Amniotic stem cell (primary cell): ENCODE results near the gene IRGM.
"Not testable (repeated sequence)": the region's sequence is repeated elsewhere in the genome, so short reads cannot be mapped to it uniquely, and the experiment has no call there.

Experiments used
- DNase-seq: peaks from one replicate; lab custom pipeline; 2025; lab: John Stamatoyannopoulos, UW

The IRGM gene, protein sequence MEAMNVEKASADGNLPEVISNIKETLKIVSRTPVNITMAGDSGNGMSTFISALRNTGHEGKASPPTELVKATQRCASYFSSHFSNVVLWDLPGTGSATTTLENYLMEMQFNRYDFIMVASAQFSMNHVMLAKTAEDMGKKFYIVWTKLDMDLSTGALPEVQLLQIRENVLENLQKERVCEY

GRCh38 chr5:150846308-150846653 is at the start of gene IRGM:
IRGM (plus strand) TSS chr5:150846521; CDS start chr5:150848124, 1,603 bp downstream.
- not testable (repeated sequence) for DNase-seq

GRCh38 chr5:150797384-150797783 is 48.9 kb upstream of the IRGM start:
- no peak for DNase-seq

DNA sequence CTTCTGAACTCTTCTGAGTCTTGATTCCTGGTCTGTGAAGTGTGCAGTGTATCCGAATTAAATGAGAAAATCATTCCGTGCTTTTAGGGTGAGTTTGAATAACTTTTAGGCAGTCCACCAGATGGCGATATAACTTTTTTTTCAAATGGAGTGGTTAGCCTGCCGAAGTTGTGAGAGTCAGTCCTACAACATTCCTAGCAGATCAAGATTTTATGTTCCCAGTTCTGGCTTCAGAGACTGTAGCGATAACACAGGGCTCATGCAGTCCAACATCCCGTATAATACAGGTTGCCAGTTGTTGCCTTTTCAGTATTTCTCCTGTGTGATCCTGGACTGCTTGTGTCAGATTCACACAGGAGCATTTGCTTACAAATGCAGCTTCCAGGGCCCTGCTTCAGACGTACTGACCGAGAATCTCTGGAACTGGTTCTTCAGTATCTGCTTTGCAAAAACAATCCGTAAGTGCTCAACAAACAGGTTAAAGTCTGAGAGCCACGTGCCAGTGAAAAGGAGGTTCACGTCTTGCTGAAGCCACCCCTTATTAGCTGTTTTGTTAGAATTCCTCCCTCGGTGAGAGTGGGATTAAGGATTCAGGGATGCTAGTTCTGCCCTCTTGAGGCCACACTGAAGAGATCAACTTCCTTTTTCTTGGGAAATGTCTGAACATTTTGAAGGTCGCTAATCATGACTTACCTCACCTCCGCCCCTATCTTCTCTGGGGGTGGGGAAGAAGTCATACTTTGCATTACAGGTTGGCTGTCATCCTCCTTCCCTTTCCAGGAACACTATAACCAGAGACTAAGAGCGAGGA is 45.0 kb upstream of the IRGM start:
- DNase-seq = no peak

GRCh38 chr5:150804388-150804787 is 41.9 kb upstream of the IRGM start:
- no peak for DNase-seq

DNA sequence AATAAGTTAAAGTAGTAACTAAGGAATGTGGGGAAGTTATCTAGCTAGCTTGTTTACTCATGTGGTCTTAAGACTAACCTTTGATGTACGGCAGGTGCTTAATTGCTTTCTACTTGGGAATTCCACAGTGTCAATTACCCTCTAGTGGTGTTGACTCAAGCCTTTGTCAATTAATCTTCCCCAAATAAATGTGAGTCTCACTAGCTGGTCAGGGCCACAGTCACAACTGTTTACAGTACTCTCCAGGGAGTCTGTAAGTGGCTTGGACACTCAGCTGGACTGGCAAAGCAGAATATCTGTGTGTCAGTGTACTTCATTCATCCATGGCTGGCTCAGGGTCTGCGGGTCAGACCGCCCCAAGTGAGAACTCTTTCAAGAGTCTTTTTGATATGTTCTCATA is 37.0 kb upstream of the IRGM start:
- DNase-seq = no peak

- DNase-seq = no peak
Observed at GRCh38 chr5:150815010-150815409, 31.3 kb upstream of the IRGM start.

- no peak for DNase-seq
Observed at GRCh38 chr5:150816946-150817345, 29.4 kb upstream of the IRGM start.

DNA sequence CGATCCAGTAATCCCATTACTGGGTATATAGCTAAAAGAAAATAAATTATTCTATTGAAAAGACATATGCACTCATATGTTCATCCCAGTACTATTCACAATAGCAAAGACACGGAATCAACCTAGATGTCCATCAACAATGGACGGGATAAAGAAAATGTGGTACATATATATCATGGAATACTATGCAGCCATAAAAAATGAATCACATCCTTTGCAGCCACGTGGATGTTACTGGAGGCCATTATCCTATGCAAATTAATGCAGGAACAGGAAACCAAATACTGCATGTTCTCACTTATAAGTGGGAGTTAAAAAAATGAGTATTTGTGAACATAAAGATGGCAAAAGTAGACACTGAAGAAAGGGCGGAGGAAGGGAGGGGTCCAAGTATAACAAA is 16.6 kb upstream of the IRGM start:
- DNase-seq = no peak

GRCh38 chr5:150831821-150832220 is 14.5 kb upstream of the IRGM start:
- not testable (repeated sequence) for DNase-seq

- DNase-seq = no peak
Observed at GRCh38 chr5:150836064-150836463, 10.3 kb upstream of the IRGM start.

GRCh38 chr5:150836703-150837102 is 9.6 kb upstream of the IRGM start:
- no peak for DNase-seq

DNA sequence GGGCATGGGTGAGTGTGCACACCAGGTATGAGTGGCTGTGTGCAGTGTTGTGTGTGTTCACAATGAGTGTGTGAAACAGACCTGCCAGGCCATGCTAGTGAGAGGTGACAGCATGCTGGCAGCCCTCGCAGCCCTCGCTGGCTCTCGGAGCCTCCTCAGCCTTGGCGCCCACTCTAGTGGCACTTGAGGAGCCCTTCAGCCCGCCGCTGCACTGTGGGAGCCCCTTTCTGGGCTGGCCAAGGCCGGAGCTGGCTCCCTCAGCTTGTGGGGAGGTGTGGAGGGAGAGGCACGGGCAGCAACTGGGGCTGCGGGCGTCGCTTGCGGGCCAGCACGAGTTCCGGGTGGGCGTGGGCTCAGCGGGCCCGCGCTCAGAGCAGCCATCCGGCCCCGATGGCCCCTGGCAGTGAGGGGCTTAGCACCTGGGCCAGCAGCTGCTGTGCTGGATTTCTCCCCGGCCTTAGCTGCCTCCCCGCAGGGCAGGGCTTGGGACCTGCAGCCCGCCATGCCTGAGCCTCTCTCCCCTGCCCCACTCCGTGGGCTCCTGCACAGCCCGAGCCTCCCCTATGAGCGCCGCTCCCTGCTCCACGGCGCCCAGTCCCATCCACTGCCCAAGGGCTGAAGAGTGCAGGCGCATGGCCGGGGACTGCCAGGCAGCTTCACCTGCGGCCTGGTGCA is 999 bp upstream of the IRGM start:
- DNase-seq = not testable (repeated sequence)

DNA sequence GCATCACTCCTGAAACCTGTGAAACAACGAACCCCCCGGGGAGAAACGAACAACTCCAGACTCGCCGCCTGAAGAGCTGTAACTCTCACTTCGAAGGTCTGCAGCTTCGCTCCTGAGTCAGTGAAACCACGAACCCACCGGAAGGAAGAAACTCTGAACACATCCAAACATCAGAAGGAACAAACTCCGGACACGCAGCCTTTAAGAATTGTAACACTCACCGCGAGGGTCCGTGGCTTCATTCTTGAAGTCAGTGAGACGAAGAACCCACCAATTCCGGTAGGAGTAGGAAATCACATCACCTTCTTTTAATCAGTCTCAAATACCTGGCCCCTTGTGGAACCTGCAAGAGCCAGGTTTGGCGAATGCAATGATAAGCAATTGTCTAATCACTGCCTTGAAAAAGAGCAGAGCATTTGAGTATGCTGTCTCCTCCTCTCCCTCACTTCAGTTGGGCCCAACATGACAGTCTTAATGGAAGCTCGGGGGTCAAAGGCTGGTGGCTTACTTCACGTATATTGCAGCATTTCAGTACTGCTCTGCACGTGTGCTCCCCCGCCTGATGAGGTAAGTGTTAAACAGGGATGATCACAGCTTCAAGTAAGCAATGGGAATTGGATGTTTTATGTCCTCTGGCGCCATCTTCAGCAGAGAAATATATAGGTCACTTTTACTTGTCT is 473 bp downstream of the IRGM start:
- peak; percentile 72 for DNase-seq

GRCh38 chr5:150847334-150847695 is 994 bp downstream of the IRGM start:
- no peak for DNase-seq

GRCh38 chr5:150848271-150848670 is 1.9 kb downstream of the IRGM start:
- no peak for DNase-seq

GRCh38 chr5:150851039-150851438 is 4.7 kb downstream of the IRGM start:
- no peak for DNase-seq

GRCh38 chr5:150853561-150853960 is 7.2 kb downstream of the IRGM start:
- no peak for DNase-seq

DNA sequence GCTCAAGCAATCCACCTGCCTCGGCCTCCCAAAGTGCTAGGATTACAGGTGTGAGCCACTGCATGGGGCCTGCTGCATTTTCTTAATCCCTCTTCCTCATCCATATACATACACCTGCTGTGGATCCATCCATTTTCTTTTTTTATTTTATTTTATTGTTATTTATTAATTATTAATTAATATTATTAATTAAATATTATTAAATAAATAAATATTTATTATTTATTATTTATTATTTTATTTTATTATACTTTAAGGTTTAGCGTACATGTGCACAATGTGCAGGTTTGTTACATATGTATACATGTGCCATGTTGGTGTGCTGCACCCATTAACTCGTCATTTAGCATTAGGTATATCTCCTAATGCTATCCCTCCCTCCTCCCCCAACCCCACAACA is 10.4 kb downstream of the IRGM start:
- not testable (repeated sequence) for DNase-seq

GRCh38 chr5:150860246-150860821 is 14.0 kb downstream of the IRGM start:
- no peak for DNase-seq

DNA sequence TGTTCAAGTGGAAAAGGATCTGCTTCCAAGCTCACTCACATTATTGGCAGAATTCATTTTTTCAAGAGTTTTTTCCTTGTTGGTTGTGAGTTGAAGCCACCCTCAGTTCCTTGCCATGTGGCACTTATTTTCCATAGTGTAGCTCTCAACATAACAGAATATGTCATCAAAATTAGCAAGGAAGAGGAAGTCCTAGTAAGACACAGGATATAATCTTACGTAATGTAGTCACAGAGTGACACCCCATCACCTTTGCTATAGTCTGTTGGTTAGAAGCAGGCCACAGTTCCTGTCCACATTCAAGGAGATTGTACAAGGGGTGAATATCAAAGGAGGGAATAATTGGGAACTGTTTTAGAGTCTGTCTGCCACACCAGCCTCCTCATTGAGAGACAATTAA is 15.7 kb downstream of the IRGM start:
- no peak for DNase-seq

DNA sequence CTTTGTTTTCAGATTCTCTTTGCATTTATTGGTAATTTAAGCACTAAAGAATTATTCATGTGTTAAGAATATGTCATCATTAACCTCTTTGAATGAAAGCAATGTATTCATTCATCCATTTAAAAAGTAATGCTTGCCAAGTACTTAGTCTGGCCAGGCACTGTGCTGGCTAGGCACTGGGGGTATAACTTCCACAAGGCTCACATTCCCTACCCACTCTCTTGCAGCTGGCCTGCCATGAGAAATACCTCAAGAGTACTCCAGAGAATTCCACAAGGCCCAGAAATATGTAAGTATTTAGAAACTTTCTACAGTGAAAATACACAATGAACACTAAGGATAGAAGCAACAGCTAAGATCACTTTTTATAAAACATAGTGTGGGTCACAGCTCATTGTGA is 33.0 kb downstream of the IRGM start:
- DNase-seq = no peak
